K562 (cell line): ENCODE measurements around the gene EP300. TPM values are rescaled to one million over a fixed set of nuclear protein-coding genes. Genes with fewer than 3 reads are reported as not detected.

Experiments used
- ATAC-seq: fragments of 200-7000 bp; cut with Tn5 transposase; 3 replicates; pipeline ENCODE4 v1.9.1; 2020; ENCODE audit warnings: moderate library complexity
- BruUV-seq: library from RNA; stranded (reverse); fragments of 400-500 nt; replicated peaks from 2 replicates; lab custom pipeline; 2021; lab: Mats Ljungman, UMichigan
- CTCF ChIA-PET: fragments of 300-600 bp; formaldehyde crosslinking; extraction: SDS; loops from one replicate; lab custom pipeline; 2021; ENCODE audit warnings: low intra/inter-chr PET ratio; lab: Yijun Ruan, JAX
- POLR2A ChIA-PET: fragments of 300-600, 350-650 bp; sonication (Branson Sonifier 250); formaldehyde crosslinking; extraction: SDS; loops from one replicate; lab custom pipeline; 2021; ENCODE audit warnings: antibody characterized with exemption, inconsistent platforms; lab: Yijun Ruan, JAX
- DNase-seq, 4 experiments: peaks; one replicate each; pipeline versions ENCODE4 v3.0.0 to v3.0.0-alpha.2; 2011 to 2018; ENCODE audit warnings: low spot score in 3 of 4, mixed read lengths in 3 of 4; ENCODE audit errors: extremely low read depth in 1 of 4
- FAIRE-seq: peaks from 2 replicates; lab custom pipeline; 2011; peaks lifted over from hg19 to GRCh38; lab: Jason Lieb, UNC
- H2AFZ ChIP-seq: 2 replicates; pipeline ENCODE4 v1.6.0; 2011; ENCODE audit warnings: low read depth, low read length, control low read depth, inconsistent platforms
- H3K27ac ChIP-seq: fragments of 200-600 bp; 3 replicates; pipeline ENCODE4 v1.8.0; 2011; ENCODE audit warnings: low read depth, mild to moderate bottlenecking, control low read depth, inconsistent platforms, low read length, moderate library complexity, mixed read lengths; ENCODE audit errors: extremely low read depth
- H3K27me3 ChIP-seq, 2 experiments: fragments of 300-600 bp in 1 of 2; 2 replicates in 1 of 2; 3 replicates in 1 of 2; pipeline versions ENCODE4 v1.6.0 to v1.8.0; 2011; ENCODE audit warnings: inconsistent platforms in 2 of 2, low read length in 2 of 2, mild to moderate bottlenecking in 1 of 2, mixed read lengths in 1 of 2, moderate library complexity in 1 of 2; ENCODE audit not compliant: control insufficient read depth in 2 of 2, insufficient read depth in 2 of 2
- H3K36me3 ChIP-seq: fragments of 300-600 bp; 3 replicates; pipeline ENCODE4 v1.8.0; 2011; ENCODE audit warnings: mild to moderate bottlenecking, low read length, inconsistent platforms; ENCODE audit not compliant: control insufficient read depth, insufficient read depth
- H3K4me1 ChIP-seq, 2 experiments: fragments of 200-600 bp in 1 of 2; replicated peaks in 1 of 2; 2 replicates in 1 of 2; 3 replicates in 1 of 2; pipeline versions ENCODE4 v1.5.1 to v1.8.0; 2011; ENCODE audit warnings: inconsistent platforms in 2 of 2, low read length in 2 of 2, mild to moderate bottlenecking in 1 of 2, mixed read lengths in 1 of 2, moderate library complexity in 1 of 2; ENCODE audit not compliant: control insufficient read depth in 2 of 2, insufficient read depth in 2 of 2
- H3K4me2 ChIP-seq: 2 replicates; pipeline ENCODE4 v1.6.1; 2011; ENCODE audit warnings: low read length, control low read depth, inconsistent platforms, mixed read lengths; ENCODE audit not compliant: insufficient read depth
- H3K4me3 ChIP-seq: fragments of 200-600 bp; sonication (generic), shearing (Covaris generic); 2 replicates; pipeline ENCODE4 v1.5.1; 2016; ENCODE audit warnings: control low read depth, inconsistent platforms
- H3K79me2 ChIP-seq: fragments of 200-600 bp; 3 replicates; pipeline ENCODE4 v1.8.0; 2011; ENCODE audit warnings: low read length, inconsistent platforms; ENCODE audit not compliant: control insufficient read depth, insufficient read depth
- H3K9ac ChIP-seq, 2 experiments: 2 replicates each; pipeline versions ENCODE4 v1.6.0 to v1.6.1; 2011; ENCODE audit warnings: low read depth in 2 of 2, low read length in 2 of 2, control low read depth in 1 of 2, inconsistent platforms in 1 of 2, mild to moderate bottlenecking in 1 of 2, mixed read lengths in 1 of 2; ENCODE audit not compliant: insufficient read depth in 1 of 2
- H3K9me1 ChIP-seq: one replicate; pipeline ENCODE4 v1.6.0; 2011; ENCODE audit warnings: inconsistent platforms, mild to moderate bottlenecking, low read length, moderate library complexity; ENCODE audit not compliant: control insufficient read depth, insufficient read depth
- H3K9me3 ChIP-seq: replicated peaks from 2 replicates; pipeline ENCODE4 v1.5.1; 2011; ENCODE audit warnings: low read depth, low read length, inconsistent platforms; ENCODE audit not compliant: control insufficient read depth, insufficient read depth
- H4K20me1 ChIP-seq: replicated peaks from 2 replicates; pipeline ENCODE4 v1.6.1; 2011; ENCODE audit warnings: low read length, inconsistent platforms, mixed read lengths; ENCODE audit not compliant: control insufficient read depth, insufficient read depth
- NFRKB ChIP-seq: fragments of 450-650 bp; IDR thresholded peaks from 2 replicates; pipeline ENCODE4 v1.6.1; 2016; ENCODE audit warnings: low read depth
- POLR2AphosphoS5 ChIP-seq: IDR thresholded peaks from 2 replicates; pipeline ENCODE4 v1.6.1; 2011; ENCODE audit warnings: mild to moderate bottlenecking, low read depth, low read length, moderate library complexity; ENCODE audit not compliant: control insufficient read depth, insufficient read depth
- RBM22 ChIP-seq: fragments of 200-400 bp; formaldehyde crosslinking; IDR thresholded peaks from 2 replicates; pipeline ENCODE4 v1.6.1; 2018; ENCODE audit warnings: low read length, low read depth; ENCODE audit not compliant: poor library complexity, severe bottlenecking
- ZEB2 ChIP-seq: fragments of 450-650 bp; IDR thresholded peaks from 2 replicates; pipeline ENCODE4 v1.6.1; 2016
- ZNF740 ChIP-seq, 3 experiments: fragments of 200-800 bp in 1 of 3; sonication (Bioruptor generic) in 1 of 3; sonication (generic) in 1 of 3; formaldehyde crosslinking in 1 of 3; IDR thresholded peaks; 2 replicates each; pipeline versions ENCODE4 v1.6.1 to v1.8.0; 2016 to 2022; ENCODE audit warnings: mild to moderate bottlenecking in 2 of 3, missing compliant biosample characterization in 2 of 3, missing genetic modification characterization in 2 of 3, missing genetic modification reagents in 1 of 3
- ZSCAN32 ChIP-seq: fragments of 450-650 bp; formaldehyde crosslinking; IDR thresholded peaks from 2 replicates; pipeline ENCODE4 v1.4.0; 2020; ENCODE audit warnings: mild to moderate bottlenecking, moderate library complexity
- WGBS: fragments of 100-300 bp; shearing (Covaris generic); methylation state at CpG from one replicate; pipeline ENCODE4 v1.1.6; 2016; ENCODE audit warnings: low coverage, mixed read lengths; ENCODE audit not compliant: insufficient coverage; ENCODE audit errors: missing lambda C conversion rate; 5-methylcytosine and 5-hydroxymethylcytosine counted together
- in situ Hi-C: fragments of 300-500 bp; cut with MboI; formaldehyde crosslinking; loops from 4 replicates; pipeline ENCODE4 v1.15.0; 2018; ENCODE audit warnings: inconsistent platforms, mixed read lengths
- intact Hi-C: fragments of 100-400 bp; cut with micrococcal nuclease; formaldehyde crosslinking; loops from 2 replicates; pipeline ENCODE4 v1.14.2; 2022
- polyA plus RNA-seq, 8 experiments: library from polyadenylated mRNA; depleted of rRNA in 4 of 8; stranded (reverse) in 5 of 8; unstranded in 3 of 8; fragments of >200 nt; fragmentation: Nextera tagmentation in 2 of 8; fragmentation: Illumina TruSeq in 1 of 8; extraction: Ambion mirVana in 2 of 8; extraction: Trizol in 1 of 8; gene quantifications; 2 replicates each; pipeline versions ENCODE4 v1.2.1 to v1.2.3, GENCODE V29; 2011 to 2014; ENCODE audit warnings: inconsistent platforms in 1 of 8, missing spikeins in 1 of 8
- total RNA-seq, 7 experiments: library from RNA; depleted of rRNA in 6 of 7; stranded (reverse); fragments of >200 nt in 6 of 7; fragmentation: Illumina TruSeq in 2 of 7; extraction: Trizol in 2 of 7; gene quantifications; 2 replicates each; pipeline versions ENCODE4 v1.2.1 to v1.2.3, GENCODE V29; 2011 to 2021; ENCODE audit warnings: low replicate concordance in 1 of 7

EP300 gene
- total and polyA plus RNA-seq, 9 of the 15 experiments (the other 6 are each of a cell fraction or from before 2014, with no cell fraction given) = 2.2 to 28.6 (median 10.9) TPM

GRCh38 chr22:41178425-41178975, 86.1 kb downstream of the EP300 start:
- no peak for ATAC-seq
- Histone ChIP-seq H3K9ac (no peak overlapping the region), H3K27ac (no peak overlapping the region), H3K4me1 (no peaks in the 10 kb centered on the region; a peak in 1 of 5 replicates), H3K4me3 (no peak overlapping the region), H3K36me3 (peaks cover 58% of the 10 kb centered on the region; the same call in 2 of the 3 replicates), H2AFZ (no peak overlapping the region), H3K79me2 (no peaks in the 10 kb centered on the region; the same call in 2 of the 3 replicates), H3K9me3 (no peaks in the 10 kb centered on the region), H3K4me2 (no peak overlapping the region), H3K9me1 (no peaks in the 10 kb centered on the region), H3K27me3 (no peaks in the 10 kb centered on the region), H4K20me1 (peaks cover 5% of the 10 kb centered on the region; the same call in 1 of the 2 replicates)
- no peak for TF ChIP-seq ZSCAN32 (CRISPR knock-in tag)
- peak; percentile 28 for TF ChIP-seq RBM22
- TF ChIP-seq ZEB2 = no peak
- TF ChIP-seq ZNF740 (CRISPR knock-in tag; IDR thresholded peaks at IDR 0.05) = no peak
- no peak for TF ChIP-seq ZNF740 (tag; IDR thresholded peaks at IDR 0.05)
- peak; percentile 5; the same call in 1 of the 2 replicates for TF ChIP-seq POLR2AphosphoS5
- no peak for TF ChIP-seq NFRKB
- BruUV-seq = TSS peak; percentile 21
- no peak for DNase-seq
- ChIA-PET POLR2A (no interaction called here), CTCF (no interaction called here)
- in situ Hi-C loops (no loop called here), intact Hi-C loops (no loop called here)
- no peak for FAIRE-seq
- WGBS = 98% methylated on average over 7 of the region's 8 CpGs
